H1 (cell line): Measurements from ENCODE around the gene SCCPDH. TPM values are rescaled to one million over a fixed set of nuclear protein-coding genes. Genes with fewer than 3 reads are reported as not detected.

Experiments
- CTCF ChIA-PET: fragments of 300-600 bp; sonication (Branson Sonifier 250); formaldehyde crosslinking; loops from one replicate; lab custom pipeline; 2021; ENCODE audit not compliant: partially characterized antibody; lab: Charles Lee
- POLR2A ChIA-PET: fragments of 300-600 bp; sonication (Branson Sonifier 250); formaldehyde crosslinking; loops from one replicate; lab custom pipeline; 2021; ENCODE audit warnings: inconsistent platforms; ENCODE audit not compliant: partially characterized antibody; lab: Charles Lee
- DNase-seq, 2 experiments: peaks; one replicate each; pipeline versions ENCODE4 v3.0.0 to v3.0.0-alpha.2; 2010 to 2022; ENCODE audit warnings: low spot score in 2 of 2, low read depth in 1 of 2, mixed read lengths in 1 of 2
- FAIRE-seq: peaks from 2 replicates; lab custom pipeline; 2011; peaks lifted over from hg19 to GRCh38; lab: Jason Lieb, UNC
- H2AFZ ChIP-seq: 2 replicates; pipeline ENCODE4 v1.8.1; 2012; ENCODE audit warnings: low read length, inconsistent platforms
- H2AK5ac ChIP-seq: 2 replicates; pipeline ENCODE4 v1.6.1; 2013; ENCODE audit warnings: low read depth, low read length
- H2BK120ac ChIP-seq: replicated peaks from 2 replicates; pipeline ENCODE3; 2013; ENCODE audit warnings: low read depth, low read length, inconsistent platforms
- H2BK12ac ChIP-seq: 2 replicates; pipeline ENCODE4 v1.6.1; 2013; ENCODE audit warnings: low read depth, low read length
- H2BK15ac ChIP-seq: 2 replicates; pipeline ENCODE4 v1.6.1; 2013; ENCODE audit warnings: low read length
- H2BK20ac ChIP-seq: 2 replicates; pipeline ENCODE4 v1.6.1; 2013; ENCODE audit warnings: low read length
- H2BK5ac ChIP-seq: 2 replicates; pipeline ENCODE4 v1.6.1; 2013; ENCODE audit warnings: low read depth, low read length
- H3K14ac ChIP-seq: 2 replicates; pipeline ENCODE4 v1.6.1; 2013; ENCODE audit warnings: inconsistent platforms; ENCODE audit not compliant: insufficient read length
- H3K18ac ChIP-seq: 2 replicates; pipeline ENCODE4 v1.6.1; 2013; ENCODE audit warnings: low read length; ENCODE audit errors: extremely low read depth
- H3K23ac ChIP-seq: 2 replicates; pipeline ENCODE4 v1.6.1; 2013; ENCODE audit warnings: inconsistent platforms; ENCODE audit not compliant: insufficient read length
- H3K23me2 ChIP-seq: 2 replicates; pipeline ENCODE4 v1.6.1; 2013; ENCODE audit warnings: low read depth, low read length
- H3K27ac ChIP-seq: 2 replicates; pipeline ENCODE4 v1.6.1; 2011; ENCODE audit warnings: low read depth, low read length, inconsistent platforms
- H3K27me3 ChIP-seq, 4 experiments: replicated peaks in 1 of 4; 1 replicate in 1 of 4; 2 replicates in 3 of 4; pipeline versions ENCODE4 v1.6.1 to v1.8.1; 2011 to 2013; ENCODE audit warnings: low read length in 3 of 4, mild to moderate bottlenecking in 3 of 4, inconsistent platforms in 2 of 4, mixed read lengths in 2 of 4, moderate library complexity in 1 of 4; ENCODE audit not compliant: control insufficient read depth in 3 of 4, insufficient read depth in 3 of 4; ENCODE audit errors: extremely low read depth in 1 of 4
- H3K36me3 ChIP-seq, 4 experiments: 2 replicates each; pipeline versions ENCODE4 v1.6.1 to v1.8.1; 2011 to 2013; ENCODE audit warnings: mild to moderate bottlenecking in 4 of 4, low read length in 3 of 4, moderate library complexity in 2 of 4, control low read depth in 1 of 4, inconsistent platforms in 1 of 4; ENCODE audit not compliant: insufficient read depth in 4 of 4, control insufficient read depth in 2 of 4
- H3K4ac ChIP-seq: replicated peaks from 2 replicates; pipeline ENCODE3; 2013; ENCODE audit warnings: low read length, low read depth, mixed read lengths, inconsistent platforms; ENCODE audit not compliant: insufficient read length
- H3K4me1 ChIP-seq, 4 experiments: replicated peaks in 1 of 4; 1 replicate in 1 of 4; 2 replicates in 3 of 4; pipeline versions ENCODE4 v1.6.1 to v1.8.1; 2011 to 2013; ENCODE audit warnings: low read length in 3 of 4, inconsistent platforms in 2 of 4, mixed read lengths in 1 of 4; ENCODE audit not compliant: insufficient read depth in 4 of 4, control insufficient read depth in 3 of 4
- H3K4me2 ChIP-seq, 2 experiments: 2 replicates each; pipeline versions ENCODE4 v1.6.1 to v1.8.1; 2011 to 2013; ENCODE audit warnings: low read depth in 2 of 2, low read length in 2 of 2, control low read depth in 1 of 2, inconsistent platforms in 1 of 2, mild to moderate bottlenecking in 1 of 2; ENCODE audit not compliant: insufficient read depth in 1 of 2
- H3K4me3 ChIP-seq, 4 experiments: fragments of 200-600, 300-600 bp in 1 of 4; sonication (generic), shearing (Covaris generic), sonication (Bioruptor Twin) in 1 of 4; 2 replicates each; pipeline versions ENCODE4 v1.5.1 to v1.8.1; 2011 to 2016; ENCODE audit warnings: low read length in 4 of 4, low read depth in 3 of 4, control low read depth in 2 of 4, inconsistent platforms in 2 of 4, mild to moderate bottlenecking in 2 of 4, mixed read lengths in 1 of 4, moderate library complexity in 1 of 4; ENCODE audit not compliant: insufficient read depth in 2 of 4; ENCODE audit errors: extremely low read depth in 1 of 4
- H3K56ac ChIP-seq: replicated peaks from 2 replicates; pipeline ENCODE3; 2013; ENCODE audit warnings: low read depth, mild to moderate bottlenecking, mixed read lengths, low read length, inconsistent platforms; ENCODE audit not compliant: insufficient read length
- H3K79me1 ChIP-seq: 2 replicates; pipeline ENCODE4 v1.6.1; 2013; ENCODE audit warnings: low read depth, low read length, control low read depth
- H3K79me2 ChIP-seq, 2 experiments: 2 replicates each; pipeline versions ENCODE4 v1.6.1 to v1.8.1; 2012 to 2013; ENCODE audit warnings: low read length in 2 of 2, mild to moderate bottlenecking in 2 of 2, inconsistent platforms in 1 of 2; ENCODE audit not compliant: insufficient read depth in 2 of 2, control insufficient read depth in 1 of 2
- H3K9ac ChIP-seq, 4 experiments: replicated peaks in 1 of 4; 1 replicate in 1 of 4; 2 replicates in 3 of 4; pipeline versions ENCODE4 v1.6.1 to v1.8.1; 2011 to 2013; ENCODE audit warnings: low read depth in 3 of 4, low read length in 3 of 4, control low read depth in 2 of 4, mild to moderate bottlenecking in 2 of 4, moderate library complexity in 2 of 4, inconsistent platforms in 1 of 4; ENCODE audit errors: extremely low read depth in 1 of 4
- H3K9me3 ChIP-seq, 2 experiments: 2 replicates each; pipeline versions ENCODE4 v1.6.1 to v1.8.1; 2012 to 2013; ENCODE audit warnings: mild to moderate bottlenecking in 2 of 2, moderate library complexity in 2 of 2, control low read depth in 1 of 2, inconsistent platforms in 1 of 2, low read depth in 1 of 2, low read length in 1 of 2, mixed read lengths in 1 of 2; ENCODE audit not compliant: insufficient read depth in 2 of 2
- H4K20me1 ChIP-seq, 2 experiments: replicated peaks in 1 of 2; 2 replicates each; pipeline versions ENCODE3 to v1.8.1; 2011 to 2013; ENCODE audit warnings: inconsistent platforms in 2 of 2, low read length in 2 of 2, mild to moderate bottlenecking in 1 of 2; ENCODE audit not compliant: insufficient read depth in 2 of 2, control insufficient read depth in 1 of 2
- H4K5ac ChIP-seq: 2 replicates; pipeline ENCODE4 v1.6.1; 2013; ENCODE audit warnings: low read length, low read depth, mixed read lengths, inconsistent platforms; ENCODE audit not compliant: insufficient read length
- H4K8ac ChIP-seq: 2 replicates; pipeline ENCODE4 v1.8.0; 2013; ENCODE audit warnings: mild to moderate bottlenecking, moderate library complexity, low read length, inconsistent platforms; ENCODE audit not compliant: insufficient read depth; ENCODE audit errors: extremely low read depth
- H4K91ac ChIP-seq: replicated peaks from 2 replicates; pipeline ENCODE3; 2013; ENCODE audit warnings: low read length, mixed read lengths, inconsistent platforms; ENCODE audit not compliant: insufficient read length
- EGR1 ChIP-seq: IDR thresholded peaks from 2 replicates; pipeline ENCODE4 v1.6.1; 2011; ENCODE audit warnings: low read depth, low read length, borderline replicate concordance
- YY1 ChIP-seq: IDR thresholded peaks from 2 replicates; pipeline ENCODE4 v1.6.1; 2011; ENCODE audit warnings: low read depth, mild to moderate bottlenecking, low read length
- WGBS, 2 experiments: shearing (Covaris generic) in 1 of 2; methylation state at CpG; one replicate each; pipeline versions ENCODE4 v1.1.6 to v1.1.7; 2013 to 2015; ENCODE audit warnings: low lambda C conversion rate in 2 of 2, mixed read lengths in 2 of 2, inconsistent platforms in 1 of 2, low coverage in 1 of 2, missing lambda C conversion rate in 1 of 2; ENCODE audit not compliant: insufficient replicate concordance in 2 of 2, insufficient coverage in 1 of 2, insufficient read length in 1 of 2; ENCODE audit errors: extremely low coverage in 1 of 2, missing lambda C conversion rate in 1 of 2; 5-methylcytosine and 5-hydroxymethylcytosine counted together
- polyA plus RNA-seq, 7 experiments: library from polyadenylated mRNA; depleted of rRNA in 3 of 7; stranded (reverse) in 5 of 7; unstranded in 2 of 7; fragments of >200 nt in 5 of 7; fragments of 200-250 nt in 2 of 7; gene quantifications; 1 replicate in 5 of 7; 2 replicates in 1 of 7; 4 replicates in 1 of 7; pipeline versions ENCODE4 v1.2.1 to v1.2.3, GENCODE V29; 2011 to 2013; ENCODE audit warnings: missing spikeins in 2 of 7, mixed read lengths in 2 of 7
- total RNA-seq: library from RNA; stranded (reverse); fragmentation: NEBNext Ultra II Directional; extraction: Animal tissue kit (Norgen Biotek cat#: 25700); gene quantifications from 2 replicates; pipeline ENCODE4 v1.2.1, GENCODE V29; 2021

Gene SCCPDH
- total and polyA plus RNA-seq, 2 of the 8 experiments (the other 6 are each of a cell fraction or from before 2014, with no cell fraction given): 9.5 to 17.0 TPM

- 0 out of 2 replicates have a peak, but pooled peaks have one; percentile 19 for TF ChIP-seq EGR1
- TF ChIP-seq YY1: no peak
- H2AFZ ChIP-seq: no peak overlapping the region
- H3K79me1 ChIP-seq: no peaks in the 10 kb centered on the region
- 46% methylated on average over 11 of the region's 11 CpGs; no CpG with 5 or more reads in 1 of the 2 experiments for WGBS, 2 experiments
- H2BK5ac ChIP-seq: no peak overlapping the region; the same call in 1 of the 2 replicates
- CTCF ChIA-PET: interaction anchor here (1.2 to 2.0 kb wide), 2 partner anchors 10 to 78 kb away, joined by 3 to 7 read pairs; no protein-coding TSS in a partner anchor
- POLR2A ChIA-PET: interaction anchor here (1.0 kb wide), 1 partner anchor 14 kb away, joined by 3 read pairs; no protein-coding TSS in a partner anchor
- DNase-seq (peak in 1 of 2 experiments; percentile 17), FAIRE-seq (no peak)
- peak overlapping the region in 1 of 4 experiments; percentile 11; a peak in 1 of 8 replicates for H3K4me3 ChIP-seq
- no peak overlapping the region for H3K4ac ChIP-seq
- no peak overlapping the region for H2BK20ac ChIP-seq
- H3K4me2 ChIP-seq: peak overlapping the region; percentile 42 to 53
- no peaks in the 10 kb centered on the region; a peak in 3 of 8 replicates for H3K36me3 ChIP-seq
- no peak overlapping the region for H3K18ac ChIP-seq
- no peaks in the 10 kb centered on the region for H3K9me3 ChIP-seq
- H3K56ac ChIP-seq: no peak overlapping the region
- no peaks in the 10 kb centered on the region for H3K79me2 ChIP-seq
- no peak overlapping the region for H4K8ac ChIP-seq
- no peaks in the 10 kb centered on the region for H3K23me2 ChIP-seq
- peak overlapping the region; percentile 37; the same call in 1 of the 2 replicates for H3K27ac ChIP-seq
- H3K27me3 ChIP-seq: no peaks in the 10 kb centered on the region
- no peak overlapping the region for H3K14ac ChIP-seq
- H4K91ac ChIP-seq: no peak overlapping the region
- H3K4me1 ChIP-seq: peaks cover 0 to 14% (median 6%) of the 10 kb centered on the region in 4 experiments; a peak in 6 of 7 replicates
- H4K5ac ChIP-seq: no peak overlapping the region
- H3K23ac ChIP-seq: no peak overlapping the region
- no peak overlapping the region for H2BK120ac ChIP-seq
- no peak overlapping the region for H2BK12ac ChIP-seq
- H2AK5ac ChIP-seq: no peak overlapping the region
- no peak overlapping the region for H2BK15ac ChIP-seq
- H4K20me1 ChIP-seq: no peaks in the 10 kb centered on the region
- H3K9ac ChIP-seq: no peak overlapping the region
These were observed 44.3 kb downstream of the SCCPDH start for GRCh38 chr1:246768403-246769020.
